GM18520 (cell line): ENCODE results near the gene WNT10A.

Experiments
- ATAC-seq: cut with Tn5 transposase; IDR thresholded peaks from one replicate; pipeline ENCODE4 v1.9.1; 2021; ENCODE audit not compliant: unreplicated experiment

The WNT10A gene

GRCh38 chr2:218876562-218877219, 4.0 kb upstream of the WNT10A start:
- no peak for ATAC-seq

- ATAC-seq = no peak
These were observed 3.3 kb upstream of the WNT10A start for GRCh38 chr2:218877331-218877730.

GRCh38 chr2:218877891-218878290, 2.8 kb upstream of the WNT10A start:
- ATAC-seq = no peak

GRCh38 chr2:218878486-218878885, 2.2 kb upstream of the WNT10A start:
- no peak for ATAC-seq

- ATAC-seq = no peak
These were observed 1.5 kb upstream of the WNT10A start for GRCh38 chr2:218878926-218879761.

GRCh38 chr2:218879776-218880101, 913 bp upstream of the WNT10A start:
- ATAC-seq = no peak

GRCh38 chr2:218880859-218881594, 375 bp downstream of the WNT10A start:
- ATAC-seq = peak; percentile 4

- ATAC-seq = no peak
These were observed 1.2 kb downstream of the WNT10A start for GRCh38 chr2:218881744-218882460.

GRCh38 chr2:218882461-218882816, 1.8 kb downstream of the WNT10A start:
- no peak for ATAC-seq

- no peak for ATAC-seq
These were observed 2.3 kb downstream of the WNT10A start for GRCh38 chr2:218882866-218883366.

- ATAC-seq = no peak
These were observed 3.1 kb downstream of the WNT10A start for GRCh38 chr2:218883491-218884490.

- ATAC-seq = no peak
These were observed 3.9 kb downstream of the WNT10A start for GRCh38 chr2:218884519-218884918.

- peak; percentile 42 for ATAC-seq
These were observed 5.6 kb downstream of the WNT10A start for GRCh38 chr2:218885981-218886947.

GRCh38 chr2:218887079-218887478, 6.4 kb downstream of the WNT10A start:
- no peak for ATAC-seq

GRCh38 chr2:218888341-218888740, 7.7 kb downstream of the WNT10A start:
- ATAC-seq = no peak

GRCh38 chr2:218889937-218890336, 9.3 kb downstream of the WNT10A start:
- ATAC-seq = no peak

- ATAC-seq = no peak
These were observed 9.7 kb downstream of the WNT10A start for GRCh38 chr2:218890369-218890768.

- ATAC-seq = no peak
These were observed 10.9 kb downstream of the WNT10A start for GRCh38 chr2:218891275-218892135.
